AG04450 (cell line): ENCODE results near the gene CPNE4. TPM values are rescaled to one million over a fixed set of nuclear protein-coding genes. Genes with fewer than 3 reads are reported as not detected.

Experiments
- CTCF ChIA-PET: fragments of 300-600, 350-600 bp; formaldehyde crosslinking; extraction: SDS; loops from one replicate; lab custom pipeline; 2022; ENCODE audit warnings: antibody characterized with exemption, inconsistent platforms; lab: Charles Lee
- POLR2A ChIA-PET: fragments of 350-600 bp; formaldehyde crosslinking; extraction: SDS; loops from one replicate; lab custom pipeline; 2021; ENCODE audit warnings: antibody characterized with exemption, inconsistent platforms; lab: Yijun Ruan, JAX
- DNase-seq: peaks from one replicate; pipeline ENCODE4 v3.0.0-alpha.2; 2011; ENCODE audit warnings: low read depth, low spot score
- H3K27ac ChIP-seq: one replicate; pipeline ENCODE4 v1.5.1; 2012; ENCODE audit warnings: low read depth, low read length, control low read depth
- H3K27me3 ChIP-seq: one replicate; pipeline ENCODE4 v1.6.0; 2012; ENCODE audit warnings: low read length; ENCODE audit not compliant: control insufficient read depth, insufficient read depth
- H3K4me3 ChIP-seq: 2 replicates; pipeline ENCODE4 v1.5.1; 2011; ENCODE audit warnings: mild to moderate bottlenecking, low read depth, low read length, control low read depth
- H3K9me3 ChIP-seq: 2 replicates; pipeline ENCODE4 v1.5.1; 2012; ENCODE audit warnings: low read length; ENCODE audit not compliant: control insufficient read depth, insufficient read depth
- polyA plus RNA-seq: library from polyadenylated mRNA; depleted of rRNA; stranded (reverse); fragments of >200 nt; gene quantifications from 2 replicates; pipeline ENCODE4 v1.2.3, GENCODE V29; 2011
- TF ChIP-seq, protein P1 (sequence below): IDR thresholded peaks from 2 replicates; pipeline ENCODE4 v1.5.1; 2011; ENCODE audit warnings: low read depth, low read length, control low read depth, inconsistent platforms

Gene CPNE4
- polyA plus RNA-seq, 1 experiment, result not detected

DNA sequence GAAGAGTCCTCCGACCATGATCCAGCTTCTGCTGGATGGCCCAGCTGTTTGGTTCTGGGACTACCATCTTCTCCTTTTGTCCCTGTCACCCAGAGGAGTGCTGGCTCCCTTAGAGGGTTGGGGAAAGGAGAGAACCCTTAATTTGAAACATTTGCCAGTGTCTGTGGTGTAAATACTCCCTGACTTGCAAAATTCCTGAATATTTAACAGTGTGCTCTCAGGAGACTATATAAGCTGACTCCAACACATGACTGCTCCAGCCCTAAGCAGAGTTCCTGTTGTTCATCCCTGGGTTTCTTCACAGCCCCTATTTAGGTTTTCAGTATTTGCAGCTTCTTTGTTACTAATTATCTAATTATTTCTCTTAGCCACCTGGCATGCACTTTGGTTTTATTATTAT, 133.1 kb downstream of the CPNE4 start:
- POLR2A ChIA-PET, result no interaction called here
- TF ChIP-seq, protein P1, sequence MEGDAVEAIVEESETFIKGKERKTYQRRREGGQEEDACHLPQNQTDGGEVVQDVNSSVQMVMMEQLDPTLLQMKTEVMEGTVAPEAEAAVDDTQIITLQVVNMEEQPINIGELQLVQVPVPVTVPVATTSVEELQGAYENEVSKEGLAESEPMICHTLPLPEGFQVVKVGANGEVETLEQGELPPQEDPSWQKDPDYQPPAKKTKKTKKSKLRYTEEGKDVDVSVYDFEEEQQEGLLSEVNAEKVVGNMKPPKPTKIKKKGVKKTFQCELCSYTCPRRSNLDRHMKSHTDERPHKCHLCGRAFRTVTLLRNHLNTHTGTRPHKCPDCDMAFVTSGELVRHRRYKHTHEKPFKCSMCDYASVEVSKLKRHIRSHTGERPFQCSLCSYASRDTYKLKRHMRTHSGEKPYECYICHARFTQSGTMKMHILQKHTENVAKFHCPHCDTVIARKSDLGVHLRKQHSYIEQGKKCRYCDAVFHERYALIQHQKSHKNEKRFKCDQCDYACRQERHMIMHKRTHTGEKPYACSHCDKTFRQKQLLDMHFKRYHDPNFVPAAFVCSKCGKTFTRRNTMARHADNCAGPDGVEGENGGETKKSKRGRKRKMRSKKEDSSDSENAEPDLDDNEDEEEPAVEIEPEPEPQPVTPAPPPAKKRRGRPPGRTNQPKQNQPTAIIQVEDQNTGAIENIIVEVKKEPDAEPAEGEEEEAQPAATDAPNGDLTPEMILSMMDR, result no peak
- H3K4me3 ChIP-seq, result no peak overlapping the region
- no peaks in the 10 kb centered on the region for H3K9me3 ChIP-seq
- CTCF ChIA-PET, result interaction anchor here (1.4 to 2.1 kb wide), 2 partner anchors 9 to 128 kb away, joined by 4 to 5 read pairs; no protein-coding TSS in a partner anchor
- no peak overlapping the region for H3K27ac ChIP-seq
- no peaks in the 10 kb centered on the region for H3K27me3 ChIP-seq
- DNase-seq, result no peak

DNA sequence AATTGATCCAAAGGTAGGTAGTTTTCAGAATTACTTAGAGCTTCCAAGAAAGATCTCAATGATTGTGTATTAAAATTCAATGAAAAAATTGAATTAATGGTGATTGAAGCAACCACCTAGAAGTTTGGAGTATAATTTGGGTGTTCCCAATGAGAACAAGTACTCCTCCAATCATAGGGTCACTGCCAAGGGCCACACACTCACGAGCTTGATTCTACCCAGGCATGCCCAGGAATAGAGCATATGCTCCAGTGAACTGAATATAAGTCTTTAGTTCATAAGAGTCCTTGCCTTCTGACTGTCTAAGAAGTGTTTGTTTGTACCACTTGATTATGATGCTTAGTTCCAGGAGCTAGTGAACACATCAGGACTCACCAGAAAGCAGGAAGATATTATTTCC, 133.9 kb downstream of the CPNE4 start:
- ChIA-PET POLR2A (interaction anchor here (0.7 kb wide), 1 partner anchor 516 kb away, joined by 3 read pairs; no protein-coding TSS in a partner anchor), CTCF (interaction anchor here (1.4 to 2.1 kb wide), 2 partner anchors 9 to 129 kb away, joined by 4 to 5 read pairs; no protein-coding TSS in a partner anchor)
- DNase-seq, result no peak
- no peak overlapping the region for H3K27ac ChIP-seq
- H3K9me3 ChIP-seq, result no peaks in the 10 kb centered on the region
- H3K4me3 ChIP-seq, result no peak overlapping the region
- TF ChIP-seq, protein P1, result no peak
- no peaks in the 10 kb centered on the region for H3K27me3 ChIP-seq

DNA sequence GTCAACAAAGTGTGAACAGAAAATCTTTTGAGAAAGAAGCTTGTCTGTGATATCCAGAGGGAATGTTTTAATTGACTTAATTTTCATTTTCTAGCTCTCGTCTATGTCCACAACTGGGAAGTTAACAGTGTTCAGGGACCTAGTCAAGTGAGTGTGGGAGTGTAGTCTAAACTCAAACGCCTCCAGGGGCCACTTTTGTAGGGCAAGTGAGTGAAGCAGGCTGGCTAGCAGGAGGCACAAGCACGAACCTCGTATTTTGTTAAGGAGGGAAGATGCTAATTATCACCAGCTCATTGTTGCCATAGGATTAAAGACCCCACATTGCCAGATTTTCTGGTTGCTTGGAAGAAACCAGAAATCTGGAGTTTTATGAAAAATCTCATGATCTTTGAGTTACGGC, 135.8 kb downstream of the CPNE4 start:
- Histone ChIP-seq H3K9me3 (no peaks in the 10 kb centered on the region), H3K4me3 (no peak overlapping the region), H3K27ac (no peak overlapping the region), H3K27me3 (no peaks in the 10 kb centered on the region)
- DNase-seq, result no peak
- TF ChIP-seq, protein P1, result no peak
- CTCF ChIA-PET, result interaction anchor here (1.0 to 1.4 kb wide), 3 partner anchors 103 to 136 kb away, joined by 4 to 9 read pairs (median 5); partner anchors contain the start of gene CPNE4
- POLR2A ChIA-PET, result no interaction called here

DNA sequence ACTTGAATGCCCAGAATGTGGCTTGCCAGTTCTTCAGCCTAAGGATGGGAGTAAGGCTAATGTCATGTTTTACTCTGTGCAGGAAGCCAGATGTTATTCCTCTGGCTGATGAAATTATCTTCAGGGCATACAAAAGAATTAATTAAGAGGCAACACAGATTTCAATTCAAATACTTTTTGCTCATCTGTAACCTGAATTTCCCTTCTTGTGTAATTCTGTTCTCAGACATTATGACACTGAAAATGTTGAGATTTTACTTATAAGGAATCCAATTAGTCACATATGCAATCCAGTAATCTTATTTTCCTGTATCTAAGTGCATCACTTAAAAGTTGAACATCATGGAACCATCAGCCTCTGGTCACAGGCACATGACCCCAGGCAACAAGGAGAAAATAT, 136.5 kb downstream of the CPNE4 start:
- no peaks in the 10 kb centered on the region for H3K9me3 ChIP-seq
- ChIA-PET CTCF (interaction anchor here (1.4 kb wide), 1 partner anchor 104 kb away, joined by 5 read pairs; no protein-coding TSS in a partner anchor), POLR2A (no interaction called here)
- DNase-seq, result no peak
- TF ChIP-seq, protein P1, result no peak
- no peak overlapping the region for H3K27ac ChIP-seq
- H3K27me3 ChIP-seq, result no peaks in the 10 kb centered on the region
- H3K4me3 ChIP-seq, result no peak overlapping the region

DNA sequence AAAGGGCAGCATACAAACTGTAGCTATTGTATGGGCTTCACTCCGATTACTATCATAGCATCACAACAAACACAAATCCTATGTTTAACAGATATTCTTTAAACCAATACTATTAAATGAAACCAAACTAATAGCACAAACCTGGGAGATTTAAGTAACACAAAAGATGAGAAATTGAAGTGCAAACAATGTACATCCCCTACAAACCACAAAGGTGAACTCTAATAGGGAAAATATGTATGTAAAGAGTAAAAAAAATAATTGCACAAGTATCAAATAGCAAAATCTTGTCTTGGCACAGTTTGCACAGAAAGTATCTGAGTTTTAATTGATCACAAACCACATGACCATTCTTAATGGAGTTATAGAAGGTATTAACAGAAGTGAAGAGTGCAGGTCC, 138.5 kb downstream of the CPNE4 start:
- no peak for DNase-seq
- H3K27me3 ChIP-seq, result no peaks in the 10 kb centered on the region
- H3K9me3 ChIP-seq, result no peaks in the 10 kb centered on the region
- POLR2A ChIA-PET, result no interaction called here
- CTCF ChIA-PET, result interaction anchor here (0.8 to 1.4 kb wide), 2 partner anchors 43 to 240 kb away, joined by 3 read pairs; no protein-coding TSS in a partner anchor
- TF ChIP-seq, protein P1, result no peak
- no peak overlapping the region for H3K4me3 ChIP-seq
- H3K27ac ChIP-seq, result no peak overlapping the region
